Effector memory CD4-positive, alpha-beta T cell (primary cell): ENCODE results near the gene SHH.

ENCODE experiments used
- DNase-seq, 3 donors: peaks; one replicate each; pipeline ENCODE4 v3.0.0-alpha.2; 2020
- H3K27ac ChIP-seq: 2 replicates; pipeline ENCODE4 v1.7.0; 2013; ENCODE audit warnings: mild to moderate bottlenecking, low read length, moderate library complexity; ENCODE audit not compliant: insufficient read depth, poor library complexity, severe bottlenecking
- H3K27me3 ChIP-seq: replicated peaks from 2 replicates; pipeline ENCODE4 v1.7.0; 2013; ENCODE audit warnings: mild to moderate bottlenecking, low read length; ENCODE audit not compliant: insufficient read depth, control insufficient read depth, poor library complexity, severe bottlenecking
- H3K36me3 ChIP-seq: 2 replicates; pipeline ENCODE4 v1.7.0; 2013; ENCODE audit warnings: mild to moderate bottlenecking, low read length, moderate library complexity; ENCODE audit not compliant: control insufficient read depth, insufficient read depth
- H3K4me1 ChIP-seq: 2 replicates; pipeline ENCODE4 v1.7.0; 2013; ENCODE audit warnings: low read length, mild to moderate bottlenecking; ENCODE audit not compliant: control insufficient read depth, insufficient read depth, poor library complexity, severe bottlenecking
- H3K4me3 ChIP-seq: 2 replicates; pipeline ENCODE4 v1.7.0; 2013; ENCODE audit warnings: low read length, low read depth, mild to moderate bottlenecking; ENCODE audit not compliant: insufficient read depth, poor library complexity, severe bottlenecking
- H3K9me3 ChIP-seq: 2 replicates; pipeline ENCODE4 v1.7.0; 2013; ENCODE audit warnings: mild to moderate bottlenecking, low read length, moderate library complexity; ENCODE audit not compliant: control insufficient read depth

Gene SHH

GRCh38 chr7:155834486-155835048, 22.3 kb upstream of the SHH start:
- H3K4me3 ChIP-seq, result no peak overlapping the region
- H3K27me3 ChIP-seq, result no peaks in the 10 kb centered on the region
- no peak overlapping the region for H3K27ac ChIP-seq
- no peak for DNase-seq
- H3K36me3 ChIP-seq, result no peaks in the 10 kb centered on the region
- H3K9me3 ChIP-seq, result no peaks in the 10 kb centered on the region
- H3K4me1 ChIP-seq, result no peaks in the 10 kb centered on the region

DNA sequence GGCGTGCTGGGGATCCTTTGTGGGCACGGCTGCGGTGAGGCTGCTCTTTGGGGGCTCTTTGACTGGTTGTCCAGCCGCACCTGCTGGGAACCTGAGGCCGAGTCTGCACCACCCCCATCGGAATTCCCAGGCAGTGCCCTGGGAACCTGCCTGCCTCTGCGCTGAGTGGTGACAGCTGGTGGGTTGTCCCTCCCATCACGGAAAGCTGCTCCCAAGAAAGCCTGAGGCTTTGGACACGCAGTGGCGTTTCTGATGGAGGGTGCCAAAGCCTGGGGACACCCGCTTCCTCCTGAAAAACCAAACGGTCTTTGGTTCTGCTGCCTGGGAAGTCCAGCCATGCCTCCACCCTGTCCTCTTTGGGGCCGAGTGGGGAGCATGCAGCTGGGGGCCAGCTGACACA, 21.4 kb upstream of the SHH start:
- Histone ChIP-seq H3K27ac (no peak overlapping the region), H3K27me3 (no peaks in the 10 kb centered on the region), H3K36me3 (no peaks in the 10 kb centered on the region), H3K9me3 (no peaks in the 10 kb centered on the region), H3K4me1 (no peaks in the 10 kb centered on the region), H3K4me3 (no peak overlapping the region)
- DNase-seq, result no peak

GRCh38 chr7:155832581-155832981, 20.3 kb upstream of the SHH start:
- H3K4me1 ChIP-seq, result no peaks in the 10 kb centered on the region
- H3K9me3 ChIP-seq, result no peaks in the 10 kb centered on the region
- no peak overlapping the region for H3K27ac ChIP-seq
- no peak for DNase-seq
- no peaks in the 10 kb centered on the region for H3K27me3 ChIP-seq
- H3K4me3 ChIP-seq, result no peak overlapping the region
- H3K36me3 ChIP-seq, result no peaks in the 10 kb centered on the region

- no peaks in the 10 kb centered on the region for H3K36me3 ChIP-seq
- no peaks in the 10 kb centered on the region for H3K4me1 ChIP-seq
- H3K9me3 ChIP-seq, result no peaks in the 10 kb centered on the region
- no peak overlapping the region for H3K27ac ChIP-seq
- no peak for DNase-seq
- H3K4me3 ChIP-seq, result no peak overlapping the region
- H3K27me3 ChIP-seq, result no peaks in the 10 kb centered on the region
Observed at GRCh38 chr7:155831807-155832524, 19.7 kb upstream of the SHH start.

DNA sequence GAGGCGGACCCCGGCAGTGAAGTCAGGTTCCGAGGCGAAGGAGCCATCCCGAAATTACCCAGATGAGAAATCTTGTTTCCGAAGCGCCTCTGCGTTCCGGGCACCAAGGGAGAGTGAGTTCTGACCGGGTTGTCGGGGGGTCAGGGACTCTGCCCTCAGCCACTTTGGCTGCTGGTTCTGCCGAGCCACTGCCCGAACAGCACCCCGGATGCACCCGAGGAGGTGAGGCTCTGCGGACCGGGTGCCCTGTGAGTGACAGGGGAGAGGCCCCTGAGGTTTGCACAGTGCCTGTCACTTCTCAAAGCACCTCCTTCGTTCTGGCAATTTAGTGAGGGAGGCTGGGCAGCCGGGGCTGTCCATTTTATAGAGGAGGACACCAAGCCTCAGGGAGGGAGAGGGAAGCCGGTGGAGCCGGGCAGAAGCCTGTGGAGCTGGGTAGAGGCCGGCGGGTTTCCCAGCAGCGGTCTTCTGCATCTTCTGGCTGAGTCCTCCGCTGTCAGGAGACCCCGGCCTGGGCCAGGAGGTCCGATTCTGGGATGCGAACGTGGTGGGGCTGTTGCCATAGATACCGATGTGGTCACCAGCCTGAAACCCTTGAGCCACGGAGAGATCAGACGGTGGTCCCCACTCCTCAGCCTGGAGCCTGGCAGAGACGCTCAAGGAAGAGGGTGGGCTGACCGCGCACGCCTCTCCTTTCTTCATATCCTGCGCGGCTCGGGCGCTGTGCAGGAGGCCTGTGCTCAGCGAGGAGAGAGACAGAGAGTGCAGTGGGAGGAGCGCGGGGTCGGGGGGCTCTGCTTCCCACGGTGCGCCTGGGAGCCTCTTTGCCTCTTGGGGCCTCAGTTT, 18.9 kb upstream of the SHH start:
- no peak overlapping the region for H3K4me3 ChIP-seq
- no peak for DNase-seq
- no peaks in the 10 kb centered on the region for H3K36me3 ChIP-seq
- no peaks in the 10 kb centered on the region for H3K9me3 ChIP-seq
- H3K27me3 ChIP-seq, result no peaks in the 10 kb centered on the region
- H3K27ac ChIP-seq, result no peak overlapping the region
- H3K4me1 ChIP-seq, result no peaks in the 10 kb centered on the region

DNA sequence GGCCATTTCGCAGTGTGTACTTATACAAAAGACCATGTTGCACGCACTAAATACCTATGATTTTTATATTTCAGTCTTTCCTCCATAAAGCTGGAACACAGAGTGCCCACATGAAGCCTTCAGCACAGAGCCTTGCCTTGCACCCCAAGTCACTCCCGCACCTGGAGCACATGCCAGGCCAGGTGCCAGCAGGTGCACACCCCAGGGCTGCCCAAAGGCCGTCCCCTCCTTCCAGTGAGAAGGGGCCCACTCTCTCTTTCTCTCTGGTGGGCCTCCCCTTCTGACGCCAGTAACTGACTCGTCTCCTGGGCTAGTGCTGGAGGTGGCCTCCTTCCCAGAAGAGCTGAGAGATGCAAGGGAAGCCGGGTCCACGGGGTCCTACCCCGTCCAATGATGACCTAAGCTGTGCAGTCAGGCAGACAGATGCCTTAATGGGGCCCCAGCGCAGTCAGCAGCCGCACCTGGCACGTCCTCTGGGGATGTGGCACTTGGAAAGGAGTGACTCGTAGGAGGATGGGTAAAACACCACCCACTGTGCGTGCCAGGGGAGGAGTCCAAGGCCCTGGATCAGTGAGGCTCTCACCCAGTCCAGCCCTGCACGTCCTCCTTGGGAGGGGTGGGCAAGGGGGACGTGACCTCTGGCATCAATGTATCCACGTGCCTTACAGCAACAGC, 17.7 kb upstream of the SHH start:
- Histone ChIP-seq H3K4me3 (no peak overlapping the region), H3K9me3 (no peaks in the 10 kb centered on the region), H3K27me3 (no peaks in the 10 kb centered on the region), H3K36me3 (no peaks in the 10 kb centered on the region), H3K27ac (no peak overlapping the region), H3K4me1 (no peaks in the 10 kb centered on the region)
- no peak for DNase-seq

DNA sequence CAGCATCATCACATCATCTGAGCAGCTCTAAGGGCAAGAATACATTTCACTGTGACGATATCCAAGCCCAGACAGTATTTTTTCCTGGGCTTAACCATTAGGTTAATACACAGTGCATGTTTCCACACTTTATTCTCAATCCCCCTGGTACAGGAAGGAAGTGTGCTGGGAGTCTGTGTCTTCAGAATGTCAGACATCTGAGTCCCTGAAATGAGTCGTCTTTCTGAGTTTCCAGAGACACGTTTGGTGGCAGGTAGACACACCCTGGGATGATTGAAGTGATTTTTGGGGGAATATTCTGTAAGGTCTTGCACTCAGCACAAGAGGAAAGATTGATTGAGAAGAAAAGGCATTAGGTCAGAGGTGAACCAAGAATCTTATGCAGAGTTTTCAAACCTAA, 13.1 kb upstream of the SHH start:
- DNase-seq, result no peak
- H3K27ac ChIP-seq, result no peak overlapping the region
- H3K27me3 ChIP-seq, result peaks cover 4% of the 10 kb centered on the region

GRCh38 chr7:155824227-155824886, 12.1 kb upstream of the SHH start:
- H3K4me1 ChIP-seq, result no peaks in the 10 kb centered on the region
- H3K9me3 ChIP-seq, result no peaks in the 10 kb centered on the region
- no peak for DNase-seq
- H3K4me3 ChIP-seq, result no peak overlapping the region
- H3K36me3 ChIP-seq, result no peaks in the 10 kb centered on the region
- peaks cover 4% of the 10 kb centered on the region for H3K27me3 ChIP-seq
- H3K27ac ChIP-seq, result no peak overlapping the region

More for the DNA sequence above, 13.1 kb upstream of the SHH start:
- Histone ChIP-seq H3K36me3 (no peaks in the 10 kb centered on the region), H3K4me3 (no peak overlapping the region), H3K9me3 (no peaks in the 10 kb centered on the region), H3K4me1 (no peaks in the 10 kb centered on the region)

DNA sequence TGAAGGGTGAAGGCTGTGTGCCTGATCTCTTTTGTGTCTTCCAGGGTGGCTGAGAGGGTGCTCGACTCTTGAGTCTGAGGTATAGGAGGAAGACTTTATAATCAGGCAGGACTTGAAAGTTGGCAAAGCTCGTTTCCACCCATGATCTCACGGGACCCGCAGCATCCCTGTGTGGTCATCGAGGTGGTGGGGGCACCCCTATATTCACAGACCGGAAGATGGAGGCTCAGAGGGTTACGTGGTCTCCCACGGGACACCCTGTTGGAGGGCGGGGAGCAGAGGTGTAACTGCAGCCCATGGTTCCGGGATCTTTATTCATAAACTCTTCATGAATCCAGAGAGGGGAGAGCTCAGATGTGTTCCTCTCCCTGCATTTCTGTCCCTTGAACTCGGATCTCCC, 9.6 kb upstream of the SHH start:
- Histone ChIP-seq H3K4me3 (no peak overlapping the region), H3K4me1 (no peaks in the 10 kb centered on the region), H3K27me3 (peaks cover 4% of the 10 kb centered on the region), H3K9me3 (no peaks in the 10 kb centered on the region), H3K36me3 (no peaks in the 10 kb centered on the region), H3K27ac (no peak overlapping the region)
- DNase-seq, result no peak
